IMR-90 (cell line): ENCODE data around the gene HNRNPR. TPM values are rescaled to one million over a fixed set of nuclear protein-coding genes. Genes with fewer than 3 reads are reported as not detected.

Experiments
- ATAC-seq: fragments of 200-7000 bp; cut with Tn5 transposase; 2 replicates; pipeline ENCODE4 v1.9.1; 2020; ENCODE audit warnings: low read depth, mild to moderate bottlenecking, moderate library complexity
- BruUV-seq: library from RNA; stranded (reverse); fragments of 400-500 nt; replicated peaks from 2 replicates; lab custom pipeline; 2021; lab: Mats Ljungman, UMichigan
- CTCF ChIA-PET: fragments of 300-600 bp; formaldehyde crosslinking; extraction: SDS; loops from one replicate; lab custom pipeline; 2021; ENCODE audit warnings: antibody characterized with exemption; lab: Yijun Ruan, JAX
- POLR2A ChIA-PET: fragments of 300-600 bp; sonication (Branson Sonifier 250); formaldehyde crosslinking; loops from one replicate; lab custom pipeline; 2022; ENCODE audit warnings: antibody characterized with exemption; ENCODE audit not compliant: unreplicated experiment; lab: Charles Lee
- DNase-seq: peaks from one replicate; pipeline ENCODE4 v3.0.0; 2013
- H2AFZ ChIP-seq: replicated peaks from 2 replicates; pipeline ENCODE3; 2013; ENCODE audit warnings: low read length, mild to moderate bottlenecking; ENCODE audit not compliant: poor library complexity
- H2AK5ac ChIP-seq: 2 replicates; pipeline ENCODE4 v1.6.1; 2013; ENCODE audit warnings: low read depth, low read length, inconsistent platforms
- H2AK9ac ChIP-seq: replicated peaks from 2 replicates; pipeline ENCODE3; 2013; ENCODE audit warnings: mild to moderate bottlenecking, low read depth, low read length, moderate library complexity; ENCODE audit not compliant: poor library complexity
- H2BK120ac ChIP-seq: 2 replicates; pipeline ENCODE4 v1.6.1; 2013; ENCODE audit warnings: low read depth, low read length, inconsistent platforms
- H2BK15ac ChIP-seq: 3 replicates; pipeline ENCODE4 v1.6.1; 2013; ENCODE audit warnings: low read depth, low read length, inconsistent platforms
- H2BK20ac ChIP-seq: 2 replicates; pipeline ENCODE4 v1.6.1; 2013; ENCODE audit warnings: low read depth, mild to moderate bottlenecking, inconsistent platforms, low read length, moderate library complexity
- H2BK5ac ChIP-seq: 2 replicates; pipeline ENCODE4 v1.6.1; 2013; ENCODE audit warnings: mild to moderate bottlenecking, low read depth, low read length, inconsistent platforms; ENCODE audit not compliant: poor library complexity, severe bottlenecking
- H3K14ac ChIP-seq: replicated peaks from 2 replicates; pipeline ENCODE4 v1.6.1; 2013; ENCODE audit warnings: low read depth, low read length, inconsistent platforms
- H3K18ac ChIP-seq: 2 replicates; pipeline ENCODE4 v1.6.1; 2013; ENCODE audit warnings: low read depth, low read length, control low read depth
- H3K23ac ChIP-seq: 2 replicates; pipeline ENCODE4 v1.6.1; 2013; ENCODE audit warnings: low read depth, low read length, inconsistent platforms
- H3K27ac ChIP-seq: 2 replicates; pipeline ENCODE4 v1.5.1; 2013; ENCODE audit warnings: mild to moderate bottlenecking, control low read depth, low read length; ENCODE audit not compliant: insufficient read depth
- H3K27me3 ChIP-seq: 2 replicates; pipeline ENCODE4 v1.6.1; 2013; ENCODE audit warnings: low read length; ENCODE audit not compliant: control insufficient read depth, insufficient read depth
- H3K36me3 ChIP-seq: 2 replicates; pipeline ENCODE4 v1.6.1; 2013; ENCODE audit warnings: low read length, mixed read lengths; ENCODE audit not compliant: control insufficient read depth, insufficient read depth
- H3K4ac ChIP-seq: 2 replicates; pipeline ENCODE4 v1.6.1; 2013; ENCODE audit warnings: low read depth, low read length, inconsistent platforms
- H3K4me1 ChIP-seq: 2 replicates; pipeline ENCODE4 v1.6.1; 2013; ENCODE audit warnings: low read length, mixed read lengths; ENCODE audit not compliant: control insufficient read depth, insufficient read depth
- H3K4me2 ChIP-seq: 2 replicates; pipeline ENCODE4 v1.6.1; 2013; ENCODE audit warnings: low read depth, mild to moderate bottlenecking, control low read depth, low read length, moderate library complexity
- H3K4me3 ChIP-seq: 2 replicates; pipeline ENCODE4 v1.5.1; 2013; ENCODE audit warnings: low read depth, mild to moderate bottlenecking, control low read depth, low read length, moderate library complexity; ENCODE audit not compliant: insufficient read depth
- H3K56ac ChIP-seq: 2 replicates; pipeline ENCODE4 v1.6.1; 2013; ENCODE audit warnings: low read length, inconsistent platforms; ENCODE audit not compliant: insufficient read depth; ENCODE audit errors: extremely low read depth
- H3K79me1 ChIP-seq, 2 experiments: 2 replicates each; pipeline ENCODE4 v1.6.1; 2013; ENCODE audit warnings: low read length in 2 of 2, inconsistent platforms in 1 of 2, low read depth in 1 of 2
- H3K9ac ChIP-seq: 2 replicates; pipeline ENCODE4 v1.6.1; 2013; ENCODE audit warnings: low read depth, low read length, control low read depth
- H3K9me1 ChIP-seq: 2 replicates; pipeline ENCODE4 v1.6.1; 2013; ENCODE audit warnings: low read length, inconsistent platforms; ENCODE audit not compliant: insufficient read depth
- H3K9me3 ChIP-seq: 2 replicates; pipeline ENCODE4 v1.6.1; 2013; ENCODE audit warnings: low read length; ENCODE audit not compliant: control insufficient read depth, insufficient read depth
- H4K20me1 ChIP-seq: 2 replicates; pipeline ENCODE4 v1.6.1; 2013; ENCODE audit warnings: low read length, inconsistent platforms; ENCODE audit not compliant: insufficient read depth
- H4K5ac ChIP-seq: 2 replicates; pipeline ENCODE4 v1.6.1; 2013; ENCODE audit warnings: mild to moderate bottlenecking, low read depth, low read length, control low read depth
- H4K8ac ChIP-seq, 2 experiments: 2 replicates each; pipeline ENCODE4 v1.6.1; 2013; ENCODE audit warnings: low read depth in 2 of 2, low read length in 2 of 2, control low read depth in 1 of 2, inconsistent platforms in 1 of 2
- H4K91ac ChIP-seq: 2 replicates; pipeline ENCODE4 v1.6.1; 2013; ENCODE audit warnings: low read depth, low read length, inconsistent platforms; ENCODE audit not compliant: insufficient read depth
- BHLHE40 ChIP-seq: fragments of 150-350 bp; IDR thresholded peaks from 2 replicates; pipeline ENCODE4 v1.6.1; 2016; ENCODE audit warnings: mild to moderate bottlenecking, low read depth, low read length
- ELK1 ChIP-seq: fragments of 150-350 bp; IDR thresholded peaks from 2 replicates; pipeline ENCODE4 v1.6.1; 2016; ENCODE audit warnings: low read depth, mild to moderate bottlenecking, low read length, moderate library complexity, borderline replicate concordance
- MAFK ChIP-seq: IDR thresholded peaks from 2 replicates; pipeline ENCODE4 v1.6.1; 2012; ENCODE audit warnings: low read depth, low read length, improper control_type of control experiment
- MAZ ChIP-seq: IDR thresholded peaks from 2 replicates; pipeline ENCODE4 v1.6.1; 2012; ENCODE audit warnings: low read depth, mild to moderate bottlenecking, low read length, improper control_type of control experiment, moderate library complexity, borderline replicate concordance
- WGBS, 2 experiments: methylation state at CpG; one replicate each; pipeline versions ENCODE4 v1.1.5 to v1.1.7; 2013; ENCODE audit warnings: missing lambda C conversion rate in 2 of 2; ENCODE audit not compliant: insufficient read length in 1 of 2; ENCODE audit errors: extremely low coverage in 2 of 2; 5-methylcytosine and 5-hydroxymethylcytosine counted together
- dilution Hi-C: fragments of 300-500 bp; cut with HindIII; formaldehyde crosslinking; loops from one replicate; pipeline ENCODE4 v1.14.3; 2018; ENCODE audit warnings: low sequenced_read_pairs; ENCODE audit not compliant: unreplicated experiment
- in situ Hi-C: fragments of 300-500 bp; cut with MboI; formaldehyde crosslinking; loops from 3 replicates; pipeline ENCODE4 v1.14.3; 2019; ENCODE audit warnings: low sequenced_read_pairs, inconsistent platforms, mixed read lengths
- intact Hi-C: fragments of 100-400 bp; cut with micrococcal nuclease; formaldehyde crosslinking; loops from 2 replicates; pipeline ENCODE4 v1.10.0; 2022
- polyA plus RNA-seq, 3 experiments: library from polyadenylated mRNA; depleted of rRNA; stranded (reverse); fragments of >200 nt; gene quantifications; 2 replicates each; pipeline ENCODE4 v1.2.3, GENCODE V29; 2012; ENCODE audit warnings: low replicate concordance in 1 of 3
- total RNA-seq: library from RNA; depleted of rRNA; stranded (reverse); fragments of >200 nt; gene quantifications from 2 replicates; pipeline ENCODE4 v1.2.3, GENCODE V29; 2012

Gene HNRNPR
- total and polyA plus RNA-seq, 2 of the 4 experiments (the other 2 are of a cell fraction), result 99.7 to 111 TPM

DNA sequence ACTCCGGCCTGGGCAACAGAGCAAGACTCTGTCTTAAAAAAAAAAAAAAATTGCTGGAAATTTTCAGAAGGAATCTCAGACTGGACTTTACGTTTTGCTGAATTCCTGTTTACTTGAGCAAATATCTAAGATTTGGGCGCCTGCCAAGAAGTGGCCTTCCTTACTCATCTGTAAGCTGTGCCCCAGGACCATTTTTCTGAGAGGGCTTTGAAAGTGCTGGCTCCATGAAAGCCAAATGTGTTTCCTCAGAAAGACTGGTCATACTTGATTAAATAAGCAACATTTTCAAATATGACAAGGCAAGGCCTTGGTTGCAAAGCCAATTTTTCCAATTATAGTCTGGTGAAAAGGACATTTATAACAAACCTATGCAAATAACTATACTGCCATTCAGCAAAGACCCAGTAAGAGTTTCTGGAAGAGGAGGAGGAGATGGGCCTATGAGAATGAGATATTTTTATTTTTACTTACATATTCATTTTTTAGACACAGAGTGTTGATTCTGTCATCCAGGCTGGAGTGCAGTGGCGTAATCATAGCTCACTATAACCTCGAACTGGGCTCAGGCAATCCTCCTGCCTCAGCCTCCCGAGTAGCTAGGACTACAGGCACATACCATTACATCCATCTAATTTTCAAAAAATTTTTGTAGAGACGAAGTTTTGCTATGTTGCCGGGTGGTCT is 70.5 kb downstream of the HNRNPR start:
- H3K4me3 ChIP-seq, result no peak overlapping the region
- H2AK9ac ChIP-seq, result no peak overlapping the region
- H2AFZ ChIP-seq, result no peak overlapping the region
- TF ChIP-seq BHLHE40, result no peak
- TF ChIP-seq MAFK, result 0 out of 2 replicates have a peak, but pooled peaks have one; percentile 1
- no peak for TF ChIP-seq ELK1
- TF ChIP-seq MAZ, result no peak
- H3K27ac ChIP-seq, result peak overlapping the region; percentile 12; the same call in 1 of the 2 replicates
- H4K91ac ChIP-seq, result no peak overlapping the region
- H3K27me3 ChIP-seq, result no peaks in the 10 kb centered on the region
- CTCF ChIA-PET, result interaction anchor here (0.6 to 0.8 kb wide), 4 partner anchors 9 to 599 kb away, joined by 4 to 8 read pairs (median 6); no protein-coding TSS in a partner anchor
- dilution Hi-C loops, result no loop called here
- no peak overlapping the region for H3K23ac ChIP-seq
- peak overlapping the region; percentile 3 for H2BK5ac ChIP-seq
- H3K9me3 ChIP-seq, result no peaks in the 10 kb centered on the region
- WGBS, 2 experiments, result 61% methylated on average over 3 of the region's 8 CpGs; no CpG with 5 or more reads in 1 of the 2 experiments
- peak overlapping the region; percentile 51; the same call in 1 of the 2 replicates for H2BK120ac ChIP-seq
- H2BK20ac ChIP-seq, result peak overlapping the region; percentile 24; the same call in 1 of the 2 replicates
- H3K4me2 ChIP-seq, result no peak overlapping the region
- no peak overlapping the region for H3K14ac ChIP-seq
- intact Hi-C loops, result loop anchor here (2.0 to 5.0 kb wide), 3 partner anchors 76 to 297 kb away; no protein-coding TSS in a partner anchor
- no peak overlapping the region for H3K9ac ChIP-seq
- H2AK5ac ChIP-seq, result peak overlapping the region; percentile 35; the same call in 1 of the 2 replicates
- H3K9me1 ChIP-seq, result peaks cover 8% of the 10 kb centered on the region
- H4K8ac ChIP-seq, result no peak overlapping the region
- H4K5ac ChIP-seq, result no peak overlapping the region
- no peaks in the 10 kb centered on the region; the same call in 1 of the 2 replicates for H3K4me1 ChIP-seq
- BruUV-seq, result no TSS peak
- no peaks in the 10 kb centered on the region for H4K20me1 ChIP-seq
- peaks cover 0 to 7% of the 10 kb centered on the region in 2 experiments; a peak in 2 of 4 replicates for H3K79me1 ChIP-seq
- peak overlapping the region; percentile 12; the same call in 1 of the 2 replicates for H3K18ac ChIP-seq
- in situ Hi-C loops, result no loop called here
- H2BK15ac ChIP-seq, result peak overlapping the region; percentile 71; the same call in 1 of the 3 replicates
- no peaks in the 10 kb centered on the region for H3K36me3 ChIP-seq
- peak; percentile 89 for ATAC-seq
- peak overlapping the region; percentile 40 for H3K4ac ChIP-seq
- POLR2A ChIA-PET, result no interaction called here
- peak; percentile 95 for DNase-seq
- H3K56ac ChIP-seq, result no peak overlapping the region
